HCT116 (cell line): ENCODE results near the gene NUP210. TPM values are rescaled to one million over a fixed set of nuclear protein-coding genes. Genes with fewer than 3 reads are reported as not detected.

ENCODE experiments used
- ATAC-seq: fragments of 200-7000 bp; cut with Tn5 transposase; 2 replicates; pipeline ENCODE4 v1.9.1; 2020; ENCODE audit warnings: mild to moderate bottlenecking, moderate library complexity
- BruUV-seq: library from RNA; stranded (reverse); fragments of 400-500 nt; replicated peaks from 2 replicates; lab custom pipeline; 2021; lab: Mats Ljungman, UMichigan
- CTCF ChIA-PET: fragments of 300-600 bp; sonication (Branson Sonifier 250); formaldehyde crosslinking; loops from one replicate; lab custom pipeline; 2021; ENCODE audit warnings: antibody characterized with exemption; lab: Charles Lee
- POLR2A ChIA-PET: fragments of 300-600, 350-600 bp; sonication (Branson Sonifier 250); formaldehyde crosslinking; loops from one replicate; lab custom pipeline; 2021; ENCODE audit warnings: antibody characterized with exemption; lab: Charles Lee
- RAD21 ChIA-PET, 2 experiments: fragments of 300-600 bp; sonication (Branson Sonifier 250); formaldehyde crosslinking; loops; one replicate each; lab custom pipeline; 2023; ENCODE audit warnings: low total read pairs in 2 of 2; ENCODE audit not compliant: uncharacterized antibody in 2 of 2, unreplicated experiment in 2 of 2, low non-redundant PET in 1 of 2; lab: Charles Lee
- DNase-seq: peaks from one replicate; pipeline ENCODE4 v3.0.0-alpha.2; 2010; ENCODE audit warnings: low read depth, low spot score
- H2AFZ ChIP-seq: fragments of 200-600 bp; shearing (Covaris generic), sonication (generic); 2 replicates; pipeline ENCODE4 v1.6.1; 2017; ENCODE audit warnings: low read depth, mixed run types, mixed read lengths, antibody characterized with exemption, low read length; ENCODE audit not compliant: poor library complexity, severe bottlenecking
- H3K27ac ChIP-seq: 2 replicates; pipeline ENCODE4 v1.5.1; 2012; ENCODE audit warnings: low read depth, low read length
- H3K27me3 ChIP-seq: fragments of 200-600 bp; sonication (generic); 2 replicates; pipeline ENCODE4 v1.6.1; 2016; ENCODE audit warnings: mixed run types, low read length, mixed read lengths; ENCODE audit not compliant: insufficient read depth
- H3K36me3 ChIP-seq, 2 experiments: fragments of 200-500 bp in 1 of 2; fragments of 200-600 bp in 1 of 2; sonication (Bioruptor generic) in 1 of 2; sonication (generic) in 1 of 2; 2 replicates each; pipeline versions ENCODE4 v1.5.1 to v1.6.1; 2014 to 2016; ENCODE audit warnings: low read length in 2 of 2, inconsistent platforms in 1 of 2, mixed read lengths in 1 of 2, mixed run types in 1 of 2; ENCODE audit not compliant: insufficient read depth in 2 of 2, control insufficient read depth in 1 of 2
- H3K4me1 ChIP-seq, 2 experiments: fragments of 200-600 bp in 1 of 2; sonication (generic) in 1 of 2; 2 replicates each; pipeline versions ENCODE4 v1.5.1 to v1.6.1; 2012 to 2017; ENCODE audit warnings: low read length in 2 of 2, inconsistent platforms in 1 of 2, mild to moderate bottlenecking in 1 of 2, mixed read lengths in 1 of 2, mixed run types in 1 of 2, moderate library complexity in 1 of 2; ENCODE audit not compliant: insufficient read depth in 2 of 2, control insufficient read depth in 1 of 2
- H3K4me2 ChIP-seq: fragments of 200-600 bp; sonication (generic); 2 replicates; pipeline ENCODE4 v1.6.1; 2017; ENCODE audit warnings: mixed run types, low read length, mixed read lengths
- H3K4me3 ChIP-seq, 2 experiments: fragments of 200-600 bp in 1 of 2; sonication (generic) in 1 of 2; replicated peaks in 1 of 2; 2 replicates each; pipeline ENCODE4 v1.5.1; 2011 to 2016; ENCODE audit warnings: low read length in 2 of 2, control low read depth in 1 of 2, low read depth in 1 of 2, mild to moderate bottlenecking in 1 of 2, mixed read lengths in 1 of 2, mixed run types in 1 of 2
- H3K79me2 ChIP-seq: fragments of 200-600 bp; sonication (generic); 2 replicates; pipeline ENCODE4 v1.6.1; 2017; ENCODE audit warnings: mild to moderate bottlenecking, mixed run types, low read length, moderate library complexity, mixed read lengths; ENCODE audit not compliant: insufficient read depth
- H3K9ac ChIP-seq: fragments of 200-600 bp; sonication (generic); 2 replicates; pipeline ENCODE4 v1.6.1; 2016; ENCODE audit warnings: low read length, mixed read lengths
- H3K9me2 ChIP-seq: fragments of 200-600 bp; sonication (generic), shearing (Covaris generic); 2 replicates; pipeline ENCODE4 v1.6.1; 2017; ENCODE audit warnings: mixed run types, mild to moderate bottlenecking, moderate library complexity; ENCODE audit not compliant: insufficient read depth
- H3K9me3 ChIP-seq, 2 experiments: fragments of 200-500 bp in 1 of 2; fragments of 200-600 bp in 1 of 2; sonication (Bioruptor generic) in 1 of 2; sonication (generic) in 1 of 2; 2 replicates each; pipeline ENCODE4 v1.6.1; 2014 to 2017; ENCODE audit warnings: low read length in 2 of 2, mixed read lengths in 2 of 2, inconsistent platforms in 1 of 2, low read depth in 1 of 2, mild to moderate bottlenecking in 1 of 2, mixed run types in 1 of 2, moderate library complexity in 1 of 2; ENCODE audit not compliant: control insufficient read depth in 1 of 2, insufficient read depth in 1 of 2
- H4K20me1 ChIP-seq: fragments of 200-600 bp; sonication (generic), shearing (Covaris generic); 2 replicates; pipeline ENCODE4 v1.6.1; 2017; ENCODE audit warnings: mixed run types, mild to moderate bottlenecking, moderate library complexity; ENCODE audit not compliant: insufficient read depth
- ZNF274 ChIP-seq: fragments of 200-500 bp; sonication (Bioruptor generic); IDR thresholded peaks from 2 replicates; pipeline ENCODE4 v1.6.1; 2014; ENCODE audit warnings: mild to moderate bottlenecking, low read depth, low read length, inconsistent platforms
- intact Hi-C: fragments of 100-400 bp; cut with micrococcal nuclease; formaldehyde crosslinking; loops from 2 replicates; pipeline ENCODE4 v1.10.0; 2022
- total RNA-seq: library from RNA; stranded (reverse); gene quantifications from one replicate; pipeline ENCODE4 v1.2.1, GENCODE V29; 2021; ENCODE audit not compliant: unreplicated experiment
- TF ChIP-seq, protein P1 (sequence below): IDR thresholded peaks from 2 replicates; pipeline ENCODE4 v1.6.1; 2011; ENCODE audit warnings: mild to moderate bottlenecking, low read length, moderate library complexity; ENCODE audit not compliant: insufficient replicate concordance; ENCODE audit errors: extremely low read depth
- TF ChIP-seq, protein P2 (sequence below): IDR thresholded peaks from 2 replicates; pipeline ENCODE4 v1.6.1; 2012; ENCODE audit warnings: low read depth

Gene NUP210
- total RNA-seq, 1 experiment from 2014 or later, result 74.9 TPM

DNA sequence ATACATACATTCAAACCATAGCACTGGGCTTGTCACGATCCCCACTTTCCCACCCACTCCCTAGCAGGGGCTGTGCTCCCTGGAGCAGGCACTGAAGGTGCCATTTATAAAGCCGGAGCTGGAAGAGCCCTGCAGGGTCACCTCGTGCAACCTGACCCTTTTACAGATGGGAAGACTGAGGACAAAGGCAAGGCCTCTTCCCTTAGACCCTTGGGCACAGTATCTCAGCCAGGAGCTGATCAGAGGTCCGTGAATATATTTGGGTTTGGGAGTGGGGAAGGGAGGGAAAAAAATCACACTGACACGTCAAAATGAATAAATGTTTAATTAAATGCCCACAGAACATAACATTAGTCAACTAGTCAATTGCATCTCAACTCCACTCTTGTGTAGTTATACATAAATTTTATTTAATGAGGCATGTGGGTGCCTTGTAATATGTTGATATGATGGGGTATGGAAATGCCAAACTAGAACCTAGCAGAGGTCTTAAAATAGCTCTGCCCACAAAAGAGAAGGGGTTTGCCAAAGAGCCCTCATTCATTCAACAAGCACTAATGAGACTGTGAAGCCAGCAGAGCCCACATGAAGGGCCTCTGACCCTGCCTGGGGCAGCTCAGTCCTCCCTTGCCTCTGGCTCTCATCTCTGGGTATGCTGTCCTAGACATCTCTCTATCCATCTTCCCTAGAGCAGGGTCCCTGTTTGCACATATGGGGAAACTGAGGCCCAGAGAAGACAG is 119.4 kb downstream of the NUP210 start:
- Histone ChIP-seq H3K36me3 (no peaks in the 10 kb centered on the region), H2AFZ (no peak overlapping the region), H3K79me2 (no peaks in the 10 kb centered on the region), H3K9ac (no peak overlapping the region), H4K20me1 (no peaks in the 10 kb centered on the region), H3K9me2 (no peaks in the 10 kb centered on the region), H3K9me3 (no peaks in the 10 kb centered on the region), H3K4me2 (no peak overlapping the region), H3K27me3 (no peaks in the 10 kb centered on the region), H3K4me3 (no peak overlapping the region), H3K27ac (no peak overlapping the region), H3K4me1 (peaks cover 8 to 17% of the 10 kb centered on the region in 2 experiments)
- ChIA-PET CTCF (no interaction called here), RAD21 (no interaction called here), POLR2A (no interaction called here)
- intact Hi-C loops, result loop anchor here (5.0 kb wide), 1 partner anchor 152 kb away; no protein-coding TSS in a partner anchor
- DNase-seq (no peak), ATAC-seq (no peak)
- TF ChIP-seq, protein P1, sequence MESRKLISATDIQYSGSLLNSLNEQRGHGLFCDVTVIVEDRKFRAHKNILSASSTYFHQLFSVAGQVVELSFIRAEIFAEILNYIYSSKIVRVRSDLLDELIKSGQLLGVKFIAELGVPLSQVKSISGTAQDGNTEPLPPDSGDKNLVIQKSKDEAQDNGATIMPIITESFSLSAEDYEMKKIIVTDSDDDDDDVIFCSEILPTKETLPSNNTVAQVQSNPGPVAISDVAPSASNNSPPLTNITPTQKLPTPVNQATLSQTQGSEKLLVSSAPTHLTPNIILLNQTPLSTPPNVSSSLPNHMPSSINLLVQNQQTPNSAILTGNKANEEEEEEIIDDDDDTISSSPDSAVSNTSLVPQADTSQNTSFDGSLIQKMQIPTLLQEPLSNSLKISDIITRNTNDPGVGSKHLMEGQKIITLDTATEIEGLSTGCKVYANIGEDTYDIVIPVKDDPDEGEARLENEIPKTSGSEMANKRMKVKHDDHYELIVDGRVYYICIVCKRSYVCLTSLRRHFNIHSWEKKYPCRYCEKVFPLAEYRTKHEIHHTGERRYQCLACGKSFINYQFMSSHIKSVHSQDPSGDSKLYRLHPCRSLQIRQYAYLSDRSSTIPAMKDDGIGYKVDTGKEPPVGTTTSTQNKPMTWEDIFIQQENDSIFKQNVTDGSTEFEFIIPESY, result no peak
- no peak for TF ChIP-seq ZNF274
- TF ChIP-seq, protein P2, sequence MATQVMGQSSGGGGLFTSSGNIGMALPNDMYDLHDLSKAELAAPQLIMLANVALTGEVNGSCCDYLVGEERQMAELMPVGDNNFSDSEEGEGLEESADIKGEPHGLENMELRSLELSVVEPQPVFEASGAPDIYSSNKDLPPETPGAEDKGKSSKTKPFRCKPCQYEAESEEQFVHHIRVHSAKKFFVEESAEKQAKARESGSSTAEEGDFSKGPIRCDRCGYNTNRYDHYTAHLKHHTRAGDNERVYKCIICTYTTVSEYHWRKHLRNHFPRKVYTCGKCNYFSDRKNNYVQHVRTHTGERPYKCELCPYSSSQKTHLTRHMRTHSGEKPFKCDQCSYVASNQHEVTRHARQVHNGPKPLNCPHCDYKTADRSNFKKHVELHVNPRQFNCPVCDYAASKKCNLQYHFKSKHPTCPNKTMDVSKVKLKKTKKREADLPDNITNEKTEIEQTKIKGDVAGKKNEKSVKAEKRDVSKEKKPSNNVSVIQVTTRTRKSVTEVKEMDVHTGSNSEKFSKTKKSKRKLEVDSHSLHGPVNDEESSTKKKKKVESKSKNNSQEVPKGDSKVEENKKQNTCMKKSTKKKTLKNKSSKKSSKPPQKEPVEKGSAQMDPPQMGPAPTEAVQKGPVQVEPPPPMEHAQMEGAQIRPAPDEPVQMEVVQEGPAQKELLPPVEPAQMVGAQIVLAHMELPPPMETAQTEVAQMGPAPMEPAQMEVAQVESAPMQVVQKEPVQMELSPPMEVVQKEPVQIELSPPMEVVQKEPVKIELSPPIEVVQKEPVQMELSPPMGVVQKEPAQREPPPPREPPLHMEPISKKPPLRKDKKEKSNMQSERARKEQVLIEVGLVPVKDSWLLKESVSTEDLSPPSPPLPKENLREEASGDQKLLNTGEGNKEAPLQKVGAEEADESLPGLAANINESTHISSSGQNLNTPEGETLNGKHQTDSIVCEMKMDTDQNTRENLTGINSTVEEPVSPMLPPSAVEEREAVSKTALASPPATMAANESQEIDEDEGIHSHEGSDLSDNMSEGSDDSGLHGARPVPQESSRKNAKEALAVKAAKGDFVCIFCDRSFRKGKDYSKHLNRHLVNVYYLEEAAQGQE, result no peak
- no TSS peak for BruUV-seq
